K562 (cell line): ENCODE measurements around the gene PI4KA.
"Not testable (repeated sequence)": the region's sequence is repeated elsewhere in the genome, so short reads cannot be mapped to it uniquely, and the experiment has no call there.

ENCODE experiments used
- BACH1 ChIP-seq: fragments of 200-800 bp; sonication (Bioruptor generic); IDR thresholded peaks from 2 replicates; pipeline ENCODE4 v1.6.1; 2016; ENCODE audit warnings: missing genetic modification characterization, missing compliant biosample characterization
- DNMT1 ChIP-seq: fragments of 450-650 bp; IDR thresholded peaks from 2 replicates; pipeline ENCODE4 v1.6.1; 2016; ENCODE audit warnings: antibody characterized with exemption, mild to moderate bottlenecking
- RBBP5 ChIP-seq: fragments of 200-600 bp; sonication (generic); IDR thresholded peaks from 2 replicates; pipeline ENCODE4 v1.6.1; 2012; ENCODE audit warnings: borderline replicate concordance, mild to moderate bottlenecking, low read length, control low read depth, inconsistent platforms; ENCODE audit not compliant: insufficient read depth, poor library complexity, severe bottlenecking

DNA sequence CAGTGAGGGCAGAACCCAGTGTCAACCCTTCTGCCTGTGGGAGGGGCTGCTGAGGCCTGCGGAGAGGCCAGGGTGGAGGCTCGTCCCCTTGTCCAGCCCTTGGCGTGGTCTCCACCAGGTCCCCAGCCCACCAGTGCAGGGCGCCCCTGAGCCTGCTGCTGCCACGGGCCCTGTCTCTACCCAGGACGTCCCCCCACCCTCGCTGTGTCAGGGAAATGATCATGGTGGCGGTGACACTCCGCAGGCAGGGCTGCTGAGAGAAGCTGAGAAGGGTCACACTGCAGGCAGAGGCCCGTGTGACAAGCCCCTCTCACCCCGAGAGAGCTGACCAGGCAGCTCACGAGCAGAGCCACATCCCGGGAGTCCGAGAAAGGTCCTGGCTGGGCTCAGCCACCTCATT, 164.4 kb downstream of the PI4KA start:
- TF ChIP-seq BACH1 (tag); RBBP5; DNMT1: not testable (repeated sequence)
